ENCODE results near the gene GRIA1.

The GRIA1 gene

GRCh38 chr5:153782589-153783361 lies 292.3 kb downstream of the GRIA1 start:
- H3K79me2 ChIP-seq (ENCODE audit: low read length), result no peaks in the 10 kb centered on the region
- no peaks in the 10 kb centered on the region for H3K9me3 ChIP-seq (replicated peaks; ENCODE audit: insufficient read depth, low read length)
- H3K9ac ChIP-seq (ENCODE audit: low read length), result no peak overlapping the region
- no peak overlapping the region for H3K4me2 ChIP-seq (ENCODE audit: low read depth, low read length)
- no peaks in the 10 kb centered on the region for H4K20me1 ChIP-seq (ENCODE audit: insufficient read depth, low read length)
- no peaks in the 10 kb centered on the region for H3K27me3 ChIP-seq (replicated peaks; ENCODE audit: insufficient read depth, low read length)
- TF ChIP-seq, protein P1, sequence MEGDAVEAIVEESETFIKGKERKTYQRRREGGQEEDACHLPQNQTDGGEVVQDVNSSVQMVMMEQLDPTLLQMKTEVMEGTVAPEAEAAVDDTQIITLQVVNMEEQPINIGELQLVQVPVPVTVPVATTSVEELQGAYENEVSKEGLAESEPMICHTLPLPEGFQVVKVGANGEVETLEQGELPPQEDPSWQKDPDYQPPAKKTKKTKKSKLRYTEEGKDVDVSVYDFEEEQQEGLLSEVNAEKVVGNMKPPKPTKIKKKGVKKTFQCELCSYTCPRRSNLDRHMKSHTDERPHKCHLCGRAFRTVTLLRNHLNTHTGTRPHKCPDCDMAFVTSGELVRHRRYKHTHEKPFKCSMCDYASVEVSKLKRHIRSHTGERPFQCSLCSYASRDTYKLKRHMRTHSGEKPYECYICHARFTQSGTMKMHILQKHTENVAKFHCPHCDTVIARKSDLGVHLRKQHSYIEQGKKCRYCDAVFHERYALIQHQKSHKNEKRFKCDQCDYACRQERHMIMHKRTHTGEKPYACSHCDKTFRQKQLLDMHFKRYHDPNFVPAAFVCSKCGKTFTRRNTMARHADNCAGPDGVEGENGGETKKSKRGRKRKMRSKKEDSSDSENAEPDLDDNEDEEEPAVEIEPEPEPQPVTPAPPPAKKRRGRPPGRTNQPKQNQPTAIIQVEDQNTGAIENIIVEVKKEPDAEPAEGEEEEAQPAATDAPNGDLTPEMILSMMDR (IDR thresholded peaks at IDR 0.05; ENCODE audit: low read length), result no peak
- TF ChIP-seq EZH2phosphoT487 (IDR thresholded peaks at IDR 0.05; ENCODE audit: low read length), result no peak
- no peak for TF ChIP-seq EZH2 (optimal IDR thresholded peaks at IDR 0.05; ENCODE audit: low read depth, low read length)
- no peaks in the 10 kb centered on the region for H3K9me2 ChIP-seq (replicated peaks; ENCODE audit: insufficient read depth, low read length)
- no peaks in the 10 kb centered on the region for H3K4me1 ChIP-seq (ENCODE audit: low read length)
- H3K36me3 ChIP-seq (replicated peaks; ENCODE audit: insufficient read depth, low read length), result no peaks in the 10 kb centered on the region
- no peaks in the 10 kb centered on the region for H3F3A ChIP-seq (ENCODE audit: insufficient read depth, low read length)
- DNase-seq, result no peak
- H3K4me3 ChIP-seq (ENCODE audit: low read length), result no peak overlapping the region
- H2AFZ ChIP-seq (ENCODE audit: low read length), result no peak overlapping the region
- H3K27ac ChIP-seq (ENCODE audit: low read length), result no peak overlapping the region

DNA sequence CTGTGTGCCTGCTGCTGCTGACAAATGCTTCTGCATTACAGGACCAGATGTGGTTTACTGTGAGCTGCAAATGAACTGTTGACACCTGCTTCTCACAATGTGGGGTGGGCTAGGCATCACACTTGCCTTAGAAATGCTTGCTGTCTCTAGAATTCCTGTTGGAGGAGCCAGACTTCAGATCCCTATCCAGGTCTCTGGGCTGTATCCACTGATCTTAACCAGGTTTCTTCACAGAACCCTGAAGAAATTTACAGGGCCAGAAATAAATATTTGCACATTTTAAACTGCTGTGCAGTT lies 292.8 kb downstream of the GRIA1 start:
- Histone ChIP-seq H3K27me3 (replicated peaks; ENCODE audit: insufficient read depth, low read length) (no peaks in the 10 kb centered on the region), H3K36me3 (replicated peaks; ENCODE audit: insufficient read depth, low read length) (no peaks in the 10 kb centered on the region), H3K4me1 (ENCODE audit: low read length) (no peaks in the 10 kb centered on the region), H3K4me3 (ENCODE audit: low read length) (no peak overlapping the region), H3K4me2 (ENCODE audit: low read depth, low read length) (no peak overlapping the region), H2AFZ (ENCODE audit: low read length) (no peak overlapping the region), H3K9ac (ENCODE audit: low read length) (no peak overlapping the region), H3K9me2 (replicated peaks; ENCODE audit: insufficient read depth, low read length) (no peaks in the 10 kb centered on the region), H3K9me3 (replicated peaks; ENCODE audit: insufficient read depth, low read length) (no peaks in the 10 kb centered on the region), H4K20me1 (ENCODE audit: insufficient read depth, low read length) (no peaks in the 10 kb centered on the region), H3K79me2 (ENCODE audit: low read length) (no peaks in the 10 kb centered on the region), H3K27ac (ENCODE audit: low read length) (no peak overlapping the region), H3F3A (ENCODE audit: insufficient read depth, low read length) (no peaks in the 10 kb centered on the region)
- DNase-seq, result no peak
- TF ChIP-seq EZH2phosphoT487 (IDR thresholded peaks at IDR 0.05; ENCODE audit: low read length) (no peak), EZH2 (optimal IDR thresholded peaks at IDR 0.05; ENCODE audit: low read depth, low read length) (no peak)
- TF ChIP-seq, protein P1 (IDR thresholded peaks at IDR 0.05; ENCODE audit: low read length), result no peak

GRCh38 chr5:153784277-153784676 lies 293.8 kb downstream of the GRIA1 start:
- Histone ChIP-seq H3K4me1 (ENCODE audit: low read length) (no peaks in the 10 kb centered on the region), H4K20me1 (ENCODE audit: insufficient read depth, low read length) (no peaks in the 10 kb centered on the region), H3F3A (ENCODE audit: insufficient read depth, low read length) (no peaks in the 10 kb centered on the region), H3K9me3 (replicated peaks; ENCODE audit: insufficient read depth, low read length) (no peaks in the 10 kb centered on the region), H3K27me3 (replicated peaks; ENCODE audit: insufficient read depth, low read length) (no peaks in the 10 kb centered on the region), H3K4me3 (ENCODE audit: low read length) (no peak overlapping the region), H3K27ac (ENCODE audit: low read length) (no peak overlapping the region), H3K36me3 (replicated peaks; ENCODE audit: insufficient read depth, low read length) (no peaks in the 10 kb centered on the region), H3K4me2 (ENCODE audit: low read depth, low read length) (no peak overlapping the region), H3K9ac (ENCODE audit: low read length) (no peak overlapping the region), H2AFZ (ENCODE audit: low read length) (no peak overlapping the region), H3K79me2 (ENCODE audit: low read length) (no peaks in the 10 kb centered on the region), H3K9me2 (replicated peaks; ENCODE audit: insufficient read depth, low read length) (no peaks in the 10 kb centered on the region)
- no peak for DNase-seq
- no peak for TF ChIP-seq EZH2phosphoT487 (IDR thresholded peaks at IDR 0.05; ENCODE audit: low read length)
- TF ChIP-seq, protein P1 (IDR thresholded peaks at IDR 0.05; ENCODE audit: low read length), result no peak
- TF ChIP-seq EZH2 (optimal IDR thresholded peaks at IDR 0.05; ENCODE audit: low read depth, low read length), result no peak

All from MM.1S (cell line).